Upper lobe of left lung (tissue), 4 donors: ENCODE measurements around the gene GPR3.

Experiments used
- CTCF ChIP-seq, 6 experiments: fragments of 450-650 bp in 4 of 6; fragments of 200-600 bp in 2 of 6; sonication (generic) in 2 of 6; IDR thresholded peaks; one replicate each; pipeline ENCODE4 v1.5.1; 2016 to 2019; ENCODE audit warnings: antibody characterized with exemption in 6 of 6
- EP300 ChIP-seq, 4 donors: sonication (generic); formaldehyde crosslinking; IDR thresholded peaks; one replicate each; pipeline ENCODE4 v1.5.1; 2017; ENCODE audit warnings: antibody characterized with exemption in 4 of 4, control low read depth in 2 of 4
- POLR2A ChIP-seq, 4 donors: fragments of 450-650 bp; IDR thresholded peaks; one replicate each; pipeline ENCODE4 v1.5.1; 2016 to 2017; ENCODE audit warnings: antibody characterized with exemption in 4 of 4, mild to moderate bottlenecking in 2 of 4
- POLR2AphosphoS5 ChIP-seq, 2 donors: sonication (generic); formaldehyde crosslinking; IDR thresholded peaks; one replicate each; pipeline ENCODE4 v1.5.1; 2017; ENCODE audit warnings: antibody characterized with exemption in 2 of 2

GRCh38 chr1:27427816-27428315, 35.4 kb downstream of the GPR3 start:
- no peak for TF ChIP-seq POLR2A (IDR thresholded peaks at IDR 0.05)
- no peak for TF ChIP-seq CTCF (IDR thresholded peaks at IDR 0.05)
- TF ChIP-seq POLR2AphosphoS5 (IDR thresholded peaks at IDR 0.05), result no peak
- TF ChIP-seq EP300 (IDR thresholded peaks at IDR 0.05), result no peak
